Thoracic aorta (tissue), 2 donors: ENCODE data around the gene PALMD. TPM values are rescaled to one million over a fixed set of nuclear protein-coding genes. Genes with fewer than 3 reads are reported as not detected.

ENCODE experiments used
- ATAC-seq: fragments of 150-250 bp; one replicate; pipeline ENCODE4 v1.8.0; 2017; ENCODE audit warnings: low read depth; ENCODE audit not compliant: insufficient number of reproducible peaks, low FRiP score
- DNase-seq: peaks from one replicate; pipeline ENCODE4 v3.0.0-alpha.2; 2020; ENCODE audit warnings: low spot score
- H3K27ac ChIP-seq, 2 donors: fragments of 200-600 bp; sonication (generic); 1 replicate in 1 of 2; 2 replicates in 1 of 2; pipeline ENCODE4 v1.5.1; 2016; ENCODE audit warnings: mild to moderate bottlenecking in 2 of 2, moderate library complexity in 2 of 2
- H3K27me3 ChIP-seq: fragments of 200-600 bp; sonication (generic); replicated peaks from 2 replicates; pipeline ENCODE4 v1.6.0; 2016; ENCODE audit warnings: mild to moderate bottlenecking; ENCODE audit not compliant: insufficient read depth
- H3K36me3 ChIP-seq: fragments of 200-600 bp; sonication (generic); one replicate; pipeline ENCODE4 v1.5.1; 2016
- H3K4me1 ChIP-seq, 2 donors: fragments of 200-600 bp; sonication (generic); 1 replicate in 1 of 2; 2 replicates in 1 of 2; pipeline versions ENCODE4 v1.5.1 to v1.6.0; 2016; ENCODE audit warnings: low read depth in 2 of 2, mild to moderate bottlenecking in 1 of 2; ENCODE audit not compliant: control insufficient read depth in 1 of 2
- H3K4me3 ChIP-seq: fragments of 200-600 bp; sonication (generic); 2 replicates; pipeline ENCODE4 v1.5.1; 2016; ENCODE audit warnings: mild to moderate bottlenecking
- H3K9me3 ChIP-seq: fragments of 200-600 bp; sonication (generic); 2 replicates; pipeline ENCODE4 v1.5.1; 2016
- total RNA-seq, 2 donors: library from RNA; depleted of rRNA; stranded (reverse); fragments of >200 nt; gene quantifications; one replicate each; pipeline versions ENCODE4 v1.1.0 to v1.2.3, GENCODE V29; 2016
- TF ChIP-seq, protein P1 (sequence below): fragments of 200-600 bp; sonication (generic); IDR thresholded peaks from one replicate; pipeline ENCODE4 v1.5.1; 2019; ENCODE audit warnings: antibody characterized with exemption

PALMD gene
- total RNA-seq, 2 donors from 2014 or later = 23.3 to 24.1 TPM

DNA sequence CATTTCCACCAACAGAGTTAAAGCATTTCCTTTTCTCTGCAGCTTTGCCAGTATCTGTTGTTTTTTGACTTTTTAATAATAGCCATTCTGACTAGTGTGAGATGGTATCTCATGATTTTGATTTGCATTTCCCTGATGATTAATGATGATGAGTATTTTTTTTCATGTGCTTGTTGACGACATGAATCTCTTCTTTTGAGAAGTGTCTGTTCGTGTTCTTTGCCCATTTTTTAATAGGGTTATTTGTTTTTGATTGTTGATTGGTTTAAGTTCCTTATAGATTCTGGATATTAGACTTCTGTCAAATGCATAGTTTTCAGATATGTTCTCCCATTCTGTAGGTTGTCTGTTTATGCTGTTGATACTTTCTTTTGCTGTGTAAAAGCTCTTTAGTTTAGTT lies 37.9 kb upstream of the PALMD start:
- Histone ChIP-seq H3K4me3 (no peak overlapping the region), H3K27ac (no peak overlapping the region), H3K4me1 (no peaks in the 10 kb centered on the region), H3K9me3 (no peaks in the 10 kb centered on the region), H3K27me3 (no peaks in the 10 kb centered on the region), H3K36me3 (no peaks in the 10 kb centered on the region)
- DNase-seq = no peak
- TF ChIP-seq, protein P1, sequence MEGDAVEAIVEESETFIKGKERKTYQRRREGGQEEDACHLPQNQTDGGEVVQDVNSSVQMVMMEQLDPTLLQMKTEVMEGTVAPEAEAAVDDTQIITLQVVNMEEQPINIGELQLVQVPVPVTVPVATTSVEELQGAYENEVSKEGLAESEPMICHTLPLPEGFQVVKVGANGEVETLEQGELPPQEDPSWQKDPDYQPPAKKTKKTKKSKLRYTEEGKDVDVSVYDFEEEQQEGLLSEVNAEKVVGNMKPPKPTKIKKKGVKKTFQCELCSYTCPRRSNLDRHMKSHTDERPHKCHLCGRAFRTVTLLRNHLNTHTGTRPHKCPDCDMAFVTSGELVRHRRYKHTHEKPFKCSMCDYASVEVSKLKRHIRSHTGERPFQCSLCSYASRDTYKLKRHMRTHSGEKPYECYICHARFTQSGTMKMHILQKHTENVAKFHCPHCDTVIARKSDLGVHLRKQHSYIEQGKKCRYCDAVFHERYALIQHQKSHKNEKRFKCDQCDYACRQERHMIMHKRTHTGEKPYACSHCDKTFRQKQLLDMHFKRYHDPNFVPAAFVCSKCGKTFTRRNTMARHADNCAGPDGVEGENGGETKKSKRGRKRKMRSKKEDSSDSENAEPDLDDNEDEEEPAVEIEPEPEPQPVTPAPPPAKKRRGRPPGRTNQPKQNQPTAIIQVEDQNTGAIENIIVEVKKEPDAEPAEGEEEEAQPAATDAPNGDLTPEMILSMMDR = no peak
- ATAC-seq = no peak

DNA sequence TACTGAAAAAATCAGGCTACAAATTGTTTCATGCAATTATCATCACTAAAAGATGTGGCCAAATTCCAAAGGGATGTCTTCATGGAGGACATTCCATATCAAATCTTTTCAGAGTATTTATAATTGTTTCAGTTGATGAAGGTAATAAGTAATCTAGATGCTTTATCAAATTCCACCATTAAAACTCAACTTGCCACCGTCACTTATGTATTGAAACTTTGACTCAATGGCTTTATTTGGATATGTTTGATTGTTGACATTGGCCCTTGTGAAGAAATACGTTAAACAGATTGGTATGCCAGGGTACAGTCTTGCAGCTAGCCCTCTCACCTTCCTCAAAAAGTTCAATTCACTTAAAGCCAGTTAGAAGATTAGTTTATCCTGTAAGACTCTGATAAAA lies 32.2 kb upstream of the PALMD start:
- TF ChIP-seq, protein P1 = no peak
- Histone ChIP-seq H3K27ac (no peak overlapping the region), H3K4me3 (no peak overlapping the region), H3K27me3 (no peaks in the 10 kb centered on the region), H3K9me3 (no peaks in the 10 kb centered on the region), H3K4me1 (no peaks in the 10 kb centered on the region), H3K36me3 (no peaks in the 10 kb centered on the region)
- ATAC-seq = no peak
- no peak for DNase-seq

DNA sequence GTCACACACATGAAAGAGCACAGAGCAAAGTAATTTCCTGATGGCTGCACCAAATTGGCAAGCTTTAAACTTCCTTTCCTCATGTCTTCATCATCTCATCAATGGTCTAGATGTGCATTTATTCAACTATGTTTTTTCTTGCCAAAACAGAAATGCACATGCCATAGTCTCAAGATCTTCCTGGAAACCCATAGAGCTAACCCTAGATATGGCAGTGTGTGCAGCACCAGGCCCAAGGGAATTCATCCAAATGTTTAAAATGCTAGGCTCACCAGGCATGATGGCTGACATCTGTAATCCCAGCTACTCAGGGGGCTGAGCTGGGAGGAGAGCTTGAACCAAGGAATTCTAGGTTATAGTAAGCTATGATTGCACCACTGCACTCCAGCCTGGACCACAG lies 31.2 kb upstream of the PALMD start:
- Histone ChIP-seq H3K4me3 (no peak overlapping the region), H3K27ac (no peak overlapping the region), H3K27me3 (no peaks in the 10 kb centered on the region), H3K4me1 (no peaks in the 10 kb centered on the region), H3K9me3 (no peaks in the 10 kb centered on the region), H3K36me3 (no peaks in the 10 kb centered on the region)
- DNase-seq (no peak), ATAC-seq (no peak)
- TF ChIP-seq, protein P1 = no peak

DNA sequence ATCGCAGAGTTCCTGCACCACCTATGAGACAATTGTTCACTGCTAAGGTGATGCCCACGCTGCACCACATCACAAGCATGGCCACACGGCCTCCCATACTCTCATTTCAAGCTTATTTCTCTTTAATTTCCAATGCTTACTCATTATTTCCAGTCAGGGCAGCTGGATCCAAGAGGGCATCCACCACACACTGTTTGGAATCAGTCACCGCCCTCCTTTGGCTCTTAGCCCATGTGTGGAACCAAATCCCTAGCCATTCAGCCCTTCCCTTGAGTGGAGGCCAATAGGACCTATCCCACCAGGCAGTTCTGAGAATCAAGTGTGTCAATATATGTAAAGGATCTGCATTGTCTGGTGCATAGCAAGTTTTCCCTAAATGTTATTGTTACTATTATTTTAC lies 26.3 kb upstream of the PALMD start:
- H3K27ac ChIP-seq = no peak overlapping the region
- no peaks in the 10 kb centered on the region for H3K4me1 ChIP-seq
- ATAC-seq = no peak
- TF ChIP-seq, protein P1 = no peak
- no peaks in the 10 kb centered on the region for H3K9me3 ChIP-seq
- H3K36me3 ChIP-seq = no peaks in the 10 kb centered on the region
- DNase-seq = no peak
- H3K27me3 ChIP-seq = no peaks in the 10 kb centered on the region
- H3K4me3 ChIP-seq = no peak overlapping the region

DNA sequence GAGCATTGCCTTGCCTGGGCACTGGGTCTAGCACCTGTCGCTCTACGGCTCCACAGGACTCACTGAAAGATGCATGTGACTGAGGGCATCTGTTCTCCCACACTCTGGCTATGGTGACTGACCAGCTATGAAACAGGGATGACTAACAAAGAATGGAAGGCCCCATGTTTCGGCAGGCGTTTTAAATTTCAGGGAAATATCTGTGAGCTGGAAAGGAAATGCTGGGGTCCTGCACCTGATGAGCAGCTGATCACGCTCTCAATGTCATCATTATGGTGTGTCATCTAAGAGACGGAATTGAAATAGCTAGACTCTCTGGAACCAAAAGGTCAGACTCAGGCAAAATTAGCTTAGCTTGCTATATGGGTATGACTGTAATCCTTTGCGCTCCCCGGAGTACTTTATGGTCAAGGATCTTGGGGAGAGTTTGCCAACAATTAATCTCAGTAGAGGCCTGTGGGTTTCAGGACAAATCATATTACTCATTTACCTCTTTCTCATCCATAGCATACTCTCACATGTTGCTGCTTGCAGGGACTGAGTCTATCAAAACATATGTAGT lies 24.5 kb upstream of the PALMD start:
- TF ChIP-seq, protein P1 = no peak
- H3K27me3 ChIP-seq = no peaks in the 10 kb centered on the region
- no peak for ATAC-seq
- no peak overlapping the region for H3K27ac ChIP-seq
- no peaks in the 10 kb centered on the region for H3K9me3 ChIP-seq
- no peak for DNase-seq
- H3K36me3 ChIP-seq = no peaks in the 10 kb centered on the region
- no peak overlapping the region for H3K4me3 ChIP-seq
- H3K4me1 ChIP-seq = no peaks in the 10 kb centered on the region
